Measurements from ENCODE around the gene FOXJ3. TPM values are rescaled to one million over a fixed set of nuclear protein-coding genes. Genes with fewer than 3 reads are reported as not detected.
A peak's percentile ranks its signal among the peaks of the same experiment; 100 is the strongest.

The FOXJ3 gene
- total and polyA plus RNA-seq, 2 of the 8 experiments (the other 6 are each of a cell fraction or from before 2014, with no cell fraction given), result 48.6 to 51.9 TPM

DNA sequence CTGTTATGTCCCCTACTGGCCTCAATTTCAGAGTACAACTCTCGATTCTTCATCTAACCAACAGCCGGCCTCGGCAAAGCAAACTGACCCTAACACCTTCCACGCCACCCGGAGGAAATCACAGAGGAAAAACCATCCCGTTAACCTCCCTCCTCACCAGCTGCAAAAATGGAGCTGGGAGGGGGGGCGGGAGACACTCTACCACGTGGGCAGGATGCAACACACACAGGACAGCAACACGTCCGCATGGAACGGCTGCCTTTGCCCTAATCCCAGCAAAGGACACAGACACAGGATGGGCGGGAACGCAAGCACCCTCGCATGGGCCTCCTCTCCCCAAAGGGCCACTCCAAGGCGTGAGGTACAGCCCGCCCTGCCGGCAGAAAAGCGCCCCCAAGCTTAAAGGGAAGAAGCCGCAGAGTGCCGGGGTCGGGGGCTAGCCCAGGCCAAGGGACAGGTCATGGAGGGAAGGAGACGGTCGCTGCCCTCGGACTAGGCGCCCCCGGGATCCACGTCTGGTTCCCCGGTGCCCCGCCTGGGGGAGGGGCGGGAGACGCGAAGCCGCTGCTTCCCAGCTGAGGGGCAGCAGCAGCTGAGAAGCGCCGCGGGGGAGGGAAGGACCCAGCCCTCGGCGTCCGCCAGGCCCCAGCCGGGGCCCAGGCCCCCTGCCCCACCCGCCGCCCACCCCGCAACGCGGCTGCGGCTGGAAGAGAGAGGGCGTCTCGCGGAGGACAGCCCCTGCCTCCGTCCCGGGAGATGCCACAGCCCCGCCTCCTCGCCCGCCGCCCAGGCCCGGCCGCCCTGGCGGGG, 590 bp downstream of the FOXJ3 start (continued):
- no peak for TF ChIP-seq BCL11A (IDR thresholded peaks at IDR 0.05; ENCODE audit: low read depth in 2 of 2, low read length in 2 of 2)
- TF ChIP-seq CHD2 (IDR thresholded peaks at IDR 0.05; ENCODE audit: low read length), result no peak
- TF ChIP-seq RBBP5 (IDR thresholded peaks at IDR 0.05; ENCODE audit: borderline replicate concordance, low read depth, low read length), result peak; percentile 43; the same call in 1 of the 2 replicates
- no peak for TF ChIP-seq SIRT6 (IDR thresholded peaks at IDR 0.05; ENCODE audit: low read length)

All from H1 (cell line).